Neural cell (in vitro differentiated cells): Measurements from ENCODE around the gene DNM3. TPM values are rescaled to one million over a fixed set of nuclear protein-coding genes. Genes with fewer than 3 reads are reported as not detected.

Experiments
- H2AFZ ChIP-seq: fragments of 200-600, 300-800 bp; sonication (generic), shearing (Covaris generic); 2 replicates; pipeline ENCODE4 v1.6.0; 2014; ENCODE audit warnings: low read depth, mild to moderate bottlenecking, antibody characterized with exemption, low read length, moderate library complexity
- H3F3A ChIP-seq: fragments of 200-600 bp; shearing (Covaris generic); 2 replicates; pipeline ENCODE4 v1.6.1; 2016; ENCODE audit warnings: mild to moderate bottlenecking, moderate library complexity, mixed read lengths, antibody characterized with exemption, low read length; ENCODE audit not compliant: insufficient read depth, poor library complexity, severe bottlenecking
- H3K27ac ChIP-seq: fragments of 200-600, 300-800 bp; sonication (generic), shearing (Covaris generic); 2 replicates; pipeline ENCODE4 v1.5.1; 2014; ENCODE audit warnings: mild to moderate bottlenecking, low read length, moderate library complexity
- H3K27me3 ChIP-seq: fragments of 300-800, 200-600 bp; sonication (generic), shearing (Covaris generic); 2 replicates; pipeline ENCODE4 v1.6.0; 2014; ENCODE audit warnings: mild to moderate bottlenecking, low read depth, low read length, moderate library complexity; ENCODE audit not compliant: insufficient read depth
- H3K36me3 ChIP-seq: fragments of 300-800, 200-600 bp; sonication (generic), shearing (Covaris generic); 2 replicates; pipeline ENCODE4 v1.5.1; 2014; ENCODE audit warnings: mild to moderate bottlenecking, antibody characterized with exemption, low read length, moderate library complexity; ENCODE audit not compliant: insufficient read depth
- H3K4me2 ChIP-seq: fragments of 300-800, 200-600 bp; sonication (generic), shearing (Covaris generic); 2 replicates; pipeline ENCODE4 v1.6.0; 2014; ENCODE audit warnings: mild to moderate bottlenecking, low read length
- H3K4me3 ChIP-seq: fragments of 300-800, 200-600 bp; sonication (generic), shearing (Covaris generic); 2 replicates; pipeline ENCODE4 v1.5.1; 2014; ENCODE audit warnings: mild to moderate bottlenecking, low read length, moderate library complexity
- H3K79me2 ChIP-seq: fragments of 200-600 bp; shearing (Covaris generic); replicated peaks from 2 replicates; pipeline ENCODE4 v1.6.0; 2014; ENCODE audit warnings: mild to moderate bottlenecking, low read length, moderate library complexity; ENCODE audit not compliant: insufficient read depth
- H3K9ac ChIP-seq: fragments of 300-800, 200-600 bp; sonication (generic), shearing (Covaris generic); 2 replicates; pipeline ENCODE4 v1.6.1; 2016; ENCODE audit warnings: mild to moderate bottlenecking, low read length, mixed read lengths
- H3K9me2 ChIP-seq: fragments of 200-600 bp; shearing (Covaris generic); 2 replicates; pipeline ENCODE4 v1.6.1; 2016; ENCODE audit warnings: mild to moderate bottlenecking, low read length, mixed read lengths; ENCODE audit not compliant: insufficient read depth
- H3K9me3 ChIP-seq: fragments of 200-600, 300-800 bp; sonication (generic), shearing (Covaris generic); 2 replicates; pipeline ENCODE4 v1.6.1; 2016; ENCODE audit warnings: mild to moderate bottlenecking, mixed run types, low read length, moderate library complexity, mixed read lengths
- H4K20me1 ChIP-seq: fragments of 200-600 bp; shearing (Covaris generic); 2 replicates; pipeline ENCODE4 v1.6.1; 2016; ENCODE audit warnings: mild to moderate bottlenecking, mixed run types; ENCODE audit not compliant: insufficient read depth
- CTCF ChIP-seq: fragments of 450-650 bp; IDR thresholded peaks from 2 replicates; pipeline ENCODE4 v1.5.1; 2014; ENCODE audit warnings: antibody characterized with exemption, mild to moderate bottlenecking, moderate library complexity; ENCODE audit not compliant: poor library complexity, severe bottlenecking
- EP300 ChIP-seq: fragments of 450-650 bp; conservative IDR thresholded peaks from 2 replicates; pipeline ENCODE4 v1.6.1; 2014; ENCODE audit warnings: antibody characterized with exemption, mild to moderate bottlenecking, moderate library complexity; ENCODE audit not compliant: poor library complexity, severe bottlenecking
- EZH2 ChIP-seq: fragments of 200-600, 300-800 bp; shearing (Covaris generic), sonication (generic); IDR thresholded peaks from 2 replicates; pipeline ENCODE4 v1.6.1; 2014; ENCODE audit warnings: antibody characterized with exemption, low read length, borderline replicate concordance, mild to moderate bottlenecking; ENCODE audit not compliant: insufficient read depth, poor library complexity, severe bottlenecking
- MXI1 ChIP-seq: fragments of 450-650 bp; conservative IDR thresholded peaks from 2 replicates; pipeline ENCODE4 v1.6.1; 2014; ENCODE audit warnings: antibody characterized with exemption, mild to moderate bottlenecking; ENCODE audit not compliant: poor library complexity, severe bottlenecking
- POLR2AphosphoS5 ChIP-seq: IDR thresholded peaks from 2 replicates; pipeline ENCODE4 v1.6.1; 2012
- RAD21 ChIP-seq: fragments of 450-650 bp; conservative IDR thresholded peaks from 2 replicates; pipeline ENCODE4 v1.6.1; 2014; ENCODE audit warnings: antibody characterized with exemption, mild to moderate bottlenecking, moderate library complexity
- REST ChIP-seq: IDR thresholded peaks from 2 replicates; pipeline ENCODE4 v1.6.1; 2012; ENCODE audit warnings: borderline replicate concordance
- SMC3 ChIP-seq: fragments of 450-650 bp; conservative IDR thresholded peaks from 2 replicates; pipeline ENCODE4 v1.6.1; 2014; ENCODE audit warnings: antibody characterized with exemption, mild to moderate bottlenecking, moderate library complexity; ENCODE audit not compliant: poor library complexity
- TAF1 ChIP-seq: IDR thresholded peaks from 2 replicates; pipeline ENCODE4 v1.6.1; 2012; ENCODE audit warnings: low read depth
- polyA plus RNA-seq: library from polyadenylated mRNA; depleted of rRNA; stranded (reverse); fragments of >200 nt; gene quantifications from 2 replicates; pipeline ENCODE4 v1.2.3, GENCODE V29; 2014

DNM3 gene
- polyA plus RNA-seq, 1 donor from 2014 or later: 37.1 TPM

GRCh38 chr1:172230526-172230925 lies 389.2 kb downstream of the DNM3 start:
- Histone ChIP-seq H3K79me2 (no peaks in the 10 kb centered on the region), H3K27ac (no peak overlapping the region), H4K20me1 (no peaks in the 10 kb centered on the region), H3K9me3 (no peaks in the 10 kb centered on the region), H2AFZ (no peak overlapping the region), H3K9me2 (no peaks in the 10 kb centered on the region), H3K9ac (no peak overlapping the region), H3F3A (no peaks in the 10 kb centered on the region), H3K36me3 (no peaks in the 10 kb centered on the region), H3K27me3 (no peaks in the 10 kb centered on the region), H3K4me3 (no peak overlapping the region), H3K4me2 (no peak overlapping the region)
- TF ChIP-seq EP300 (no peak), POLR2AphosphoS5 (no peak), EZH2 (no peak)

DNA sequence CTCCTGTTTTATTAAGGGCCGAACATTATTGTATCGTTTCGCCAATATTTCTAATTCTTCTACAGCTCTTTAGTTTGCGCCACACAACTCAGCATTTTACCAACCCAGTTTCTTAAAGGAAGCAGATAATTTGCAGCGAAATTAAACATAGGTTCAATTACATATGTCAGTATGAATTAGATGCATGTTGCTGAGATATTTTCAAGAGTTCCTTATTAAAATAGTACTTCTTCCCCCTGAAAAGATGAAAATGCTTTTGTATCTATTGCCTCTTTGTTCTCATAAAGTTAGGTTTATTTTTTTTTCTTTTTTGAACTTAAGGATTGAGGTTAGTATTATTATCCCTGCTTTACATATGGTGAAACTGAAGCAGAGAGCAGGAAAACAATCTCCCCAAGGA lies 395.7 kb downstream of the DNM3 start:
- H4K20me1 ChIP-seq: no peaks in the 10 kb centered on the region
- H2AFZ ChIP-seq: no peak overlapping the region
- TF ChIP-seq REST (no peak), MXI1 (no peak), CTCF (no peak), TAF1 (no peak), EZH2 (no peak), SMC3 (no peak), RAD21 (no peak), POLR2AphosphoS5 (no peak), EP300 (no peak)
- H3K27ac ChIP-seq: no peak overlapping the region
- no peaks in the 10 kb centered on the region for H3K79me2 ChIP-seq
- no peaks in the 10 kb centered on the region for H3K9me2 ChIP-seq
- no peaks in the 10 kb centered on the region for H3K27me3 ChIP-seq
- no peaks in the 10 kb centered on the region for H3F3A ChIP-seq
- no peak overlapping the region for H3K4me2 ChIP-seq
- no peaks in the 10 kb centered on the region for H3K36me3 ChIP-seq
- no peak overlapping the region for H3K4me3 ChIP-seq
- no peak overlapping the region for H3K9ac ChIP-seq
- H3K9me3 ChIP-seq: no peaks in the 10 kb centered on the region

GRCh38 chr1:172238158-172238557 lies 396.9 kb downstream of the DNM3 start:
- no peak overlapping the region for H3K4me3 ChIP-seq
- H3K9ac ChIP-seq: no peak overlapping the region
- no peaks in the 10 kb centered on the region for H4K20me1 ChIP-seq
- H3K36me3 ChIP-seq: no peaks in the 10 kb centered on the region
- TF ChIP-seq EP300 (no peak), MXI1 (no peak), CTCF (no peak), REST (no peak), EZH2 (no peak), RAD21 (no peak), SMC3 (no peak), TAF1 (no peak), POLR2AphosphoS5 (no peak)
- no peaks in the 10 kb centered on the region for H3K27me3 ChIP-seq
- no peaks in the 10 kb centered on the region for H3K79me2 ChIP-seq
- H2AFZ ChIP-seq: no peak overlapping the region
- no peaks in the 10 kb centered on the region for H3K9me3 ChIP-seq
- no peaks in the 10 kb centered on the region for H3F3A ChIP-seq
- no peak overlapping the region for H3K27ac ChIP-seq
- no peak overlapping the region for H3K4me2 ChIP-seq
- H3K9me2 ChIP-seq: no peaks in the 10 kb centered on the region
